ENCODE results near the gene TBCK. TPM values are rescaled to one million over a fixed set of nuclear protein-coding genes. Genes with fewer than 3 reads are reported as not detected.
A peak's percentile ranks its signal among the peaks of the same experiment; 100 is the strongest.

TBCK gene
- total and polyA plus RNA-seq, 2 of the 13 experiments (the other 11 are each of a cell fraction or from before 2014, with no cell fraction given) = 51.0 to 62.4 TPM

DNA sequence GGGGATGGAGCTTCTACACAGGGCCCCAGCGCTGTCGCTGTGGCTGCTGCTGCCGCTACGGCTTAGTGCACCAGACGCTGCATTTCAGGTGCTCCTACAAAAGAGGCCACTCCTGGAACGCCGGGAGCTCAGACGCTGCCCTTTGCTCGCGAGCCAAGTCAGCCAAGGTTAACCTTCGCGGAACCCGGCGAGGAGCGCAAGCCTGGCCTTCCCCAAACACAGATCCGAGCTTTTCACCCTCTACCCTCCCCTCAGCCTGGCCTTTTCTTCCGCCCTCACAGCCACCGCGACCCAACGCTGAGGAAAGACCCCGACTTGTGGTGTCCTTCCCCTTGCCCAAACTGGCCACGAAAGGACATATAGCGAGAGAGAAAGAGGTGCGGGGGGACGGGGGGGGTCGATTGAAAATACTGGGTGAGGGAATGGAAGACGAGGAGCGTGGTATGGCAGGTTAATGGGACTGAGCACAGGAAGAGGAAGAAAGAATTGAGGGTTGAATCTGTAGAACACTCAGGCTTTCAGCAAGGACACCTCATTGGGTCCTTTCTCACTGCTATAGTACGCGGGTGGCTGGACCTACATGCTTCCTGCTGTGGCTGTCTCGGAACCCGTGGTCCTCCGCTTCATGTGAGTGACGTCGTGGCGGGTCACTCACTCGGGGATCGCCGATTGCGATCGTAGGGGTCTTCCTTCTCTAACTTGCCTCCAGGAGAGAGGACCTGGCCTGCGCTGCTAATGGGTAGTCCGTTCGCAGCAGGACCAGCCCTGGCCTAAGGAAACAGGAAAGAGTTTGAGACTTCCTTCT lies at the start of gene TBCK, which contains the start of gene AIMP1 (continued):
- TF ChIP-seq, protein P1, sequence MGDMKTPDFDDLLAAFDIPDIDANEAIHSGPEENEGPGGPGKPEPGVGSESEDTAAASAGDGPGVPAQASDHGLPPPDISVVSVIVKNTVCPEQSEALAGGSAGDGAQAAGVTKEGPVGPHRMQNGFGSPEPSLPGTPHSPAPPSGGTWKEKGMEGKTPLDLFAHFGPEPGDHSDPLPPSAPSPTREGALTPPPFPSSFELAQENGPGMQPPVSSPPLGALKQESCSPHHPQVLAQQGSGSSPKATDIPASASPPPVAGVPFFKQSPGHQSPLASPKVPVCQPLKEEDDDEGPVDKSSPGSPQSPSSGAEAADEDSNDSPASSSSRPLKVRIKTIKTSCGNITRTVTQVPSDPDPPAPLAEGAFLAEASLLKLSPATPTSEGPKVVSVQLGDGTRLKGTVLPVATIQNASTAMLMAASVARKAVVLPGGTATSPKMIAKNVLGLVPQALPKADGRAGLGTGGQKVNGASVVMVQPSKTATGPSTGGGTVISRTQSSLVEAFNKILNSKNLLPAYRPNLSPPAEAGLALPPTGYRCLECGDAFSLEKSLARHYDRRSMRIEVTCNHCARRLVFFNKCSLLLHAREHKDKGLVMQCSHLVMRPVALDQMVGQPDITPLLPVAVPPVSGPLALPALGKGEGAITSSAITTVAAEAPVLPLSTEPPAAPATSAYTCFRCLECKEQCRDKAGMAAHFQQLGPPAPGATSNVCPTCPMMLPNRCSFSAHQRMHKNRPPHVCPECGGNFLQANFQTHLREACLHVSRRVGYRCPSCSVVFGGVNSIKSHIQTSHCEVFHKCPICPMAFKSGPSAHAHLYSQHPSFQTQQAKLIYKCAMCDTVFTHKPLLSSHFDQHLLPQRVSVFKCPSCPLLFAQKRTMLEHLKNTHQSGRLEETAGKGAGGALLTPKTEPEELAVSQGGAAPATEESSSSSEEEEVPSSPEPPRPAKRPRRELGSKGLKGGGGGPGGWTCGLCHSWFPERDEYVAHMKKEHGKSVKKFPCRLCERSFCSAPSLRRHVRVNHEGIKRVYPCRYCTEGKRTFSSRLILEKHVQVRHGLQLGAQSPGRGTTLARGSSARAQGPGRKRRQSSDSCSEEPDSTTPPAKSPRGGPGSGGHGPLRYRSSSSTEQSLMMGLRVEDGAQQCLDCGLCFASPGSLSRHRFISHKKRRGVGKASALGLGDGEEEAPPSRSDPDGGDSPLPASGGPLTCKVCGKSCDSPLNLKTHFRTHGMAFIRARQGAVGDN (CRISPR knock-in tag; IDR thresholded peaks at IDR 0.05) = peak; percentile 88
- TF ChIP-seq ZBTB7B (CRISPR knock-in tag; IDR thresholded peaks at IDR 0.05) (peak; percentile 49; the same call in 1 of the 2 replicates), ZNF296 (CRISPR knock-in tag; conservative IDR thresholded peaks at IDR 0.05) (no peak), FOSL2 (CRISPR knock-in tag; IDR thresholded peaks at IDR 0.05) (peak; percentile 44), MEIS2 (CRISPR knock-in tag; IDR thresholded peaks at IDR 0.05) (no peak; the same call in 1 of the 2 replicates), SIX1 (CRISPR knock-in tag; IDR thresholded peaks at IDR 0.05; ENCODE audit: borderline replicate concordance) (no peak), RAD51 (IDR thresholded peaks at IDR 0.05; ENCODE audit: borderline replicate concordance) (no peak), DR1 (CRISPR knock-in tag; IDR thresholded peaks at IDR 0.05) (peak; percentile 80), ZNF510 (CRISPR knock-in tag; IDR thresholded peaks at IDR 0.05; ENCODE audit: low read depth) (no peak), ZBTB7A (CRISPR knock-in tag; IDR thresholded peaks at IDR 0.05) (no peak), FOXC1 (CRISPR knock-in tag; IDR thresholded peaks at IDR 0.05; ENCODE audit: borderline replicate concordance) (peak; percentile 18; the same call in 1 of the 2 replicates), RELA (CRISPR knock-in tag; IDR thresholded peaks at IDR 0.05) (no peak), ZNF263 (CRISPR knock-in tag; IDR thresholded peaks at IDR 0.05) (0 out of 2 replicates have a peak, but pooled peaks have one; percentile 16), SMARCC2 (IDR thresholded peaks at IDR 0.05) (no peak), ELF4 (CRISPR knock-in tag; IDR thresholded peaks at IDR 0.05; ENCODE audit: borderline replicate concordance) (peak; percentile 76), ZNF552 (CRISPR knock-in tag; IDR thresholded peaks at IDR 0.05; ENCODE audit: borderline replicate concordance) (peak; percentile 67; the same call in 1 of the 2 replicates), ASH2L (IDR thresholded peaks at IDR 0.05; ENCODE audit: insufficient read length, low read depth, low read length) (peak; percentile 99), ZFP82 (CRISPR knock-in tag; IDR thresholded peaks at IDR 0.05; ENCODE audit: borderline replicate concordance) (no peak), ZNF24 (IDR thresholded peaks at IDR 0.05) (no peak)
- TF ChIP-seq, protein P2, sequence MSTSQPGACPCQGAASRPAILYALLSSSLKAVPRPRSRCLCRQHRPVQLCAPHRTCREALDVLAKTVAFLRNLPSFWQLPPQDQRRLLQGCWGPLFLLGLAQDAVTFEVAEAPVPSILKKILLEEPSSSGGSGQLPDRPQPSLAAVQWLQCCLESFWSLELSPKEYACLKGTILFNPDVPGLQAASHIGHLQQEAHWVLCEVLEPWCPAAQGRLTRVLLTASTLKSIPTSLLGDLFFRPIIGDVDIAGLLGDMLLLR (CRISPR knock-in tag; IDR thresholded peaks at IDR 0.05) = no peak
- TF ChIP-seq, protein P3, sequence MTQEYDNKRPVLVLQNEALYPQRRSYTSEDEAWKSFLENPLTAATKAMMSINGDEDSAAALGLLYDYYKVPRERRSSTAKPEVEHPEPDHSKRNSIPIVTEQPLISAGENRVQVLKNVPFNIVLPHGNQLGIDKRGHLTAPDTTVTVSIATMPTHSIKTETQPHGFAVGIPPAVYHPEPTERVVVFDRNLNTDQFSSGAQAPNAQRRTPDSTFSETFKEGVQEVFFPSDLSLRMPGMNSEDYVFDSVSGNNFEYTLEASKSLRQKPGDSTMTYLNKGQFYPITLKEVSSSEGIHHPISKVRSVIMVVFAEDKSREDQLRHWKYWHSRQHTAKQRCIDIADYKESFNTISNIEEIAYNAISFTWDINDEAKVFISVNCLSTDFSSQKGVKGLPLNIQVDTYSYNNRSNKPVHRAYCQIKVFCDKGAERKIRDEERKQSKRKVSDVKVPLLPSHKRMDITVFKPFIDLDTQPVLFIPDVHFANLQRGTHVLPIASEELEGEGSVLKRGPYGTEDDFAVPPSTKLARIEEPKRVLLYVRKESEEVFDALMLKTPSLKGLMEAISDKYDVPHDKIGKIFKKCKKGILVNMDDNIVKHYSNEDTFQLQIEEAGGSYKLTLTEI (CRISPR knock-in tag; conservative IDR thresholded peaks at IDR 0.05) = no peak
- TF ChIP-seq, protein P4, sequence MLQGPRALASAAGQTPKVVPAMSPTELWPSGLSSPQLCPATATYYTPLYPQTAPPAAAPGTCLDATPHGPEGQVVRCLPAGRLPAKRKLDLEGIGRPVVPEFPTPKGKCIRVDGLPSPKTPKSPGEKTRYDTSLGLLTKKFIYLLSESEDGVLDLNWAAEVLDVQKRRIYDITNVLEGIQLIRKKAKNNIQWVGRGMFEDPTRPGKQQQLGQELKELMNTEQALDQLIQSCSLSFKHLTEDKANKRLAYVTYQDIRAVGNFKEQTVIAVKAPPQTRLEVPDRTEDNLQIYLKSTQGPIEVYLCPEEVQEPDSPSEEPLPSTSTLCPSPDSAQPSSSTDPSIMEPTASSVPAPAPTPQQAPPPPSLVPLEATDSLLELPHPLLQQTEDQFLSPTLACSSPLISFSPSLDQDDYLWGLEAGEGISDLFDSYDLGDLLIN (CRISPR knock-in tag; IDR thresholded peaks at IDR 0.05; ENCODE audit: borderline replicate concordance) = no peak
